ENCODE results near the gene C6orf15. TPM values are rescaled to one million over a fixed set of nuclear protein-coding genes. Genes with fewer than 3 reads are reported as not detected.

C6orf15 gene
- total and polyA plus RNA-seq, 8 donors = not detected

DNA sequence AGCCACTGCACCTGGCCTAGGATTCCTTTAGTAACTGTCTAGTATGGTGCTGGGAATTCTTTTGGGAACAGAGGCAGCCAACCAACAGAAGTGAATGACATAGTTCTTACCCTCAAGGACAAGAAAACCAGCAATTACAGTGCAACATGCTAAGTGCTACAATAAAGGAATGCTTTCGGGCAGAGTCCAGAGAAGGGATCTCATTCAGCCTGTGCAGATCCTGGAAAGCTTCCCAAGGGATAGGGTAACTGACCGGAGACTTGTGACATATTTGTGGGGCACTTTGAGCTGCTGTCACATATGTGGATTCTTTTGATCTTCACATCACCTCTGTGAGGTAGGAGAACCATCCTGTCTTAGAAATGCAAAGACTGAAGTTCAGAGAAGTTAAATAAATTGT is 46.8 kb downstream of the C6orf15 start:
- H3K36me3 ChIP-seq = no peaks in the 10 kb centered on the region
- no peak overlapping the region for H3K27ac ChIP-seq
- TF ChIP-seq CTCF (IDR thresholded peaks at IDR 0.05) = no peak
- no peaks in the 10 kb centered on the region for H3K4me1 ChIP-seq
- ATAC-seq = no peak
- no peak for FAIRE-seq
- WGBS, 2 donors = 53 to 61% methylated on average over 2 of the region's 2 CpGs
- H3K9me3 ChIP-seq = no peaks in the 10 kb centered on the region
- H3K4me3 ChIP-seq = no peak overlapping the region
- H3K27me3 ChIP-seq = no peaks in the 10 kb centered on the region
- no peak for DNase-seq
- intact Hi-C loops (cut with DNase I) = loop anchor here in 1 of 3 donors (10.0 kb wide), 1 partner anchor 131 kb away; the partner anchor contains the start of gene SFTA2

DNA sequence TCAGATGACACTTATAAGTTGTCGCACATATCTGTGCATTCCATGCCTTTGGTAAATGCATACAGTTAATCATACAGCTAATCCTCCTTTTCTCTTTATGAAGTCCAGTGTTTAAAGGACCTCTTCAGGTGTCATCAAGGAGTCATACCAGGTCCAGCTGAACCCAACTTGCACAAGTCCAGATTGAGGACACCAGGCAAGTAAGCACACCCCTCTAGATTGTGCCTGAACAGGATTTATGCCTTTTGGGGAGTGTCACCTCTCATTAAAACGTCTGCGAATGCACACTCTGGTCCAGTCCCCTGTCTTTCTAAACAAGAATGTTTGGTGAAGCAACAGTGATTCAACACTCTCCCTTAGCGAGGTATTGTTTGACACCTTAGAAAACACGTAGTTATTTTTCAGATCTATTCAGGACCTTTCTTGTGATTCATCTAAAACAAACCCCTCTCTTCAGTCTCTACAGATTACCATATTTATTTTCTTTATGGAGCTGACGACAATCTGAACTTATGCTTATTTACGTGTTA is 48.4 kb downstream of the C6orf15 start:
- ATAC-seq = no peak
- no peaks in the 10 kb centered on the region for H3K36me3 ChIP-seq
- H3K27me3 ChIP-seq = no peaks in the 10 kb centered on the region
- intact Hi-C loops (cut with DNase I) = loop anchor here in 1 of 3 donors (10.0 kb wide), 1 partner anchor 129 kb away; the partner anchor contains the start of gene SFTA2
- H3K4me1 ChIP-seq = no peaks in the 10 kb centered on the region
- no peak for FAIRE-seq
- no peak for TF ChIP-seq CTCF (IDR thresholded peaks at IDR 0.05)
- WGBS, 2 donors = 69 to 79% methylated on average over 7 of the region's 7 CpGs
- no peaks in the 10 kb centered on the region for H3K9me3 ChIP-seq
- H3K4me3 ChIP-seq = no peak overlapping the region
- no peak for DNase-seq
- no peak overlapping the region for H3K27ac ChIP-seq

Other genes starting within 250 kb of the C6orf15 start
- gene DDR1, start 228.1 kb downstream of the C6orf15 start, total RNA-seq = 100 to 1,000 TPM in 4 of 6 donors, 10 to 100 TPM in 2; 92.7 to 160 (median 118) TPM
- gene DDR1, start 228.1 kb downstream of the C6orf15 start, polyA plus RNA-seq = 100 to 1,000 TPM; 103 to 149 TPM
- gene GTF2H4, start 204.4 kb downstream of the C6orf15 start, total RNA-seq = 10 to 100 TPM in 5 of 6 donors, 1 to 10 TPM in 1; 9.4 to 23.2 (median 13.0) TPM
- gene GTF2H4, start 204.4 kb downstream of the C6orf15 start, polyA plus RNA-seq = 10 to 100 TPM; 34.6 to 45.8 TPM
- gene VARS2, start 198.3 kb downstream of the C6orf15 start, total RNA-seq = 10 to 100 TPM; 11.3 to 25.8 (median 17.1) TPM
- gene VARS2, start 198.3 kb downstream of the C6orf15 start, polyA plus RNA-seq = 10 to 100 TPM; 40.4 to 40.6 TPM
- gene SFTA2, start 180.4 kb downstream of the C6orf15 start, total RNA-seq = 1 to 10 TPM in 5 of 6 donors, under 1 TPM in 1; 0.83 to 6.6 (median 2.1) TPM
- gene SFTA2, start 180.4 kb downstream of the C6orf15 start, polyA plus RNA-seq = 10 to 100 TPM; 14.4 to 22.9 TPM
- 1 to 10 TPM in 1 of 6 donors, under 1 TPM in 1, not detected in 4; 0.09 to 5.6 TPM for gene MUCL3, start 171.6 kb downstream of the C6orf15 start, total RNA-seq
- gene MUCL3, start 171.6 kb downstream of the C6orf15 start, polyA plus RNA-seq = 1 to 10 TPM in 1 of 2 donors, under 1 TPM in 1; 0.04 to 1.2 TPM
- not detected for gene MUC21, start 128.9 kb downstream of the C6orf15 start, total RNA-seq
- under 1 TPM; 0.07 to 0.23 TPM for gene MUC21, start 128.9 kb downstream of the C6orf15 start, polyA plus RNA-seq
- not detected for gene MUC22, start 102.1 kb downstream of the C6orf15 start, total RNA-seq
- under 1 TPM in 1 of 2 donors, not detected in 1; 0.02 TPM for gene MUC22, start 102.1 kb downstream of the C6orf15 start, polyA plus RNA-seq
- gene PSORS1C1, start 2.2 kb upstream of the C6orf15 start, total RNA-seq = 1 to 10 TPM in 1 of 6 donors, under 1 TPM in 5; 0.06 to 1.4 (median 0.30) TPM
- gene PSORS1C1, start 2.2 kb upstream of the C6orf15 start, polyA plus RNA-seq = 1 to 10 TPM in 1 of 2 donors, under 1 TPM in 1; 0.70 to 1.9 TPM
- under 1 TPM in 1 of 6 donors, not detected in 5; 0.06 TPM for gene CDSN, start 7.9 kb upstream of the C6orf15 start, total RNA-seq
- under 1 TPM; 0.05 to 0.08 TPM for gene CDSN, start 7.9 kb upstream of the C6orf15 start, polyA plus RNA-seq
- gene PSORS1C2, start 26.5 kb upstream of the C6orf15 start, total RNA-seq = not detected
- not detected for gene PSORS1C2, start 26.5 kb upstream of the C6orf15 start, polyA plus RNA-seq
- gene CCHCR1, start 45.2 kb upstream of the C6orf15 start, total RNA-seq = 10 to 100 TPM in 5 of 6 donors, 1 to 10 TPM in 1; 6.7 to 19.3 (median 11.3) TPM
- 10 to 100 TPM; 22.3 to 27.0 TPM for gene CCHCR1, start 45.2 kb upstream of the C6orf15 start, polyA plus RNA-seq
- 1 to 10 TPM in 5 of 6 donors, under 1 TPM in 1; 0.83 to 2.4 (median 1.8) TPM for gene TCF19, start 46.0 kb upstream of the C6orf15 start, total RNA-seq
- gene TCF19, start 46.0 kb upstream of the C6orf15 start, polyA plus RNA-seq = 1 to 10 TPM; 1.9 to 3.4 TPM
- gene POU5F1, start 58.1 kb upstream of the C6orf15 start, total RNA-seq = 10 to 100 TPM in 1 of 6 donors, 1 to 10 TPM in 5; 1.1 to 23.6 (median 3.2) TPM
- gene POU5F1, start 58.1 kb upstream of the C6orf15 start, polyA plus RNA-seq = 10 to 100 TPM in 1 of 2 donors, 1 to 10 TPM in 1; 8.6 to 32.1 TPM
- gene HLA-C, start 159.5 kb upstream of the C6orf15 start, total RNA-seq = 100 to 1,000 TPM; 135 to 297 (median 208) TPM
- 100 to 1,000 TPM; 147 to 160 TPM for gene HLA-C, start 159.5 kb upstream of the C6orf15 start, polyA plus RNA-seq
- gene HLA-B, start 244.6 kb upstream of the C6orf15 start, total RNA-seq = 1,000 to 10,000 TPM in 1 of 6 donors, 100 to 1,000 TPM in 5; 141 to 1,089 (median 229) TPM
- gene HLA-B, start 244.6 kb upstream of the C6orf15 start, polyA plus RNA-seq = 100 to 1,000 TPM; 269 to 373 TPM